ENCODE measurements around the gene FOSL2. TPM values are rescaled to one million over a fixed set of nuclear protein-coding genes. Genes with fewer than 3 reads are reported as not detected.

FOSL2 gene
- total RNA-seq, 1 donor from 2014 or later: 50.2 TPM

- TF ChIP-seq CTCF (IDR thresholded peaks at IDR 0.05; ENCODE audit: borderline replicate concordance): no peak
- intact Hi-C loops (cut with micrococcal nuclease): no loop called here
- Histone ChIP-seq H3K36me3 (no peaks in the 10 kb centered on the region), H3K27ac (replicated peaks) (no peak overlapping the region), H3K4me1 (peaks cover 1% of the 10 kb centered on the region), H3K9me3 (replicated peaks) (no peaks in the 10 kb centered on the region), H3K27me3 (ENCODE audit: low read depth) (no peaks in the 10 kb centered on the region), H3K4me3 (no peak overlapping the region)
- DNase-seq: no peak
These were observed 49.7 kb downstream of the FOSL2 start for GRCh38 chr2:28442328-28442727.

- no peaks in the 10 kb centered on the region for H3K27me3 ChIP-seq (ENCODE audit: low read depth)
- TF ChIP-seq CTCF (IDR thresholded peaks at IDR 0.05; ENCODE audit: borderline replicate concordance): no peak
- H3K4me3 ChIP-seq: no peak overlapping the region
- no peaks in the 10 kb centered on the region for H3K36me3 ChIP-seq
- H3K27ac ChIP-seq (replicated peaks): no peak overlapping the region
- no peaks in the 10 kb centered on the region for H3K9me3 ChIP-seq (replicated peaks)
- peaks cover 10% of the 10 kb centered on the region for H3K4me1 ChIP-seq
- intact Hi-C loops (cut with micrococcal nuclease): no loop called here
- no peak for DNase-seq
These were observed 52.3 kb downstream of the FOSL2 start for GRCh38 chr2:28444956-28445355.

- Histone ChIP-seq H3K4me3 (no peak overlapping the region), H3K4me1 (peaks cover 13% of the 10 kb centered on the region), H3K36me3 (no peaks in the 10 kb centered on the region), H3K27me3 (ENCODE audit: low read depth) (no peaks in the 10 kb centered on the region), H3K9me3 (replicated peaks) (no peaks in the 10 kb centered on the region), H3K27ac (replicated peaks) (no peak overlapping the region)
- no peak for TF ChIP-seq CTCF (IDR thresholded peaks at IDR 0.05; ENCODE audit: borderline replicate concordance)
- intact Hi-C loops (cut with micrococcal nuclease): no loop called here
- no peak for DNase-seq
These were observed 53.0 kb downstream of the FOSL2 start for GRCh38 chr2:28445448-28446258.

- TF ChIP-seq CTCF (IDR thresholded peaks at IDR 0.05; ENCODE audit: borderline replicate concordance): no peak
- Histone ChIP-seq H3K4me1 (peaks cover 13% of the 10 kb centered on the region), H3K4me3 (no peak overlapping the region), H3K27me3 (ENCODE audit: low read depth) (no peaks in the 10 kb centered on the region), H3K27ac (replicated peaks) (no peak overlapping the region), H3K36me3 (no peaks in the 10 kb centered on the region), H3K9me3 (replicated peaks) (no peaks in the 10 kb centered on the region)
- DNase-seq: no peak
- intact Hi-C loops (cut with micrococcal nuclease): no loop called here
These were observed 53.9 kb downstream of the FOSL2 start for GRCh38 chr2:28446531-28446930.

GRCh38 chr2:28447086-28447485 is 54.4 kb downstream of the FOSL2 start:
- no peak for TF ChIP-seq CTCF (IDR thresholded peaks at IDR 0.05; ENCODE audit: borderline replicate concordance)
- Histone ChIP-seq H3K4me1 (peaks cover 13% of the 10 kb centered on the region), H3K27me3 (ENCODE audit: low read depth) (no peaks in the 10 kb centered on the region), H3K36me3 (no peaks in the 10 kb centered on the region), H3K4me3 (no peak overlapping the region), H3K27ac (replicated peaks) (no peak overlapping the region), H3K9me3 (replicated peaks) (no peaks in the 10 kb centered on the region)
- DNase-seq: no peak
- intact Hi-C loops (cut with micrococcal nuclease): no loop called here

Measured in left ventricle myocardium inferior (tissue), 1 donor.